Endodermal cell (in vitro differentiated cells): ENCODE data around the gene TALDO1. TPM values are rescaled to one million over a fixed set of nuclear protein-coding genes. Genes with fewer than 3 reads are reported as not detected.
A peak's percentile ranks its signal among the peaks of the same experiment; 100 is the strongest.

Experiments
- DNase-seq: peaks from one replicate; pipeline ENCODE4 v3.0.0-alpha.2; 2017
- H3K27ac ChIP-seq: 2 replicates; pipeline ENCODE4 v1.5.1; 2013; ENCODE audit warnings: mild to moderate bottlenecking, low read depth, low read length, moderate library complexity
- H3K27me3 ChIP-seq: 2 replicates; pipeline ENCODE4 v1.6.1; 2013; ENCODE audit warnings: mild to moderate bottlenecking, low read length, moderate library complexity; ENCODE audit not compliant: insufficient read depth, control insufficient read depth, poor library complexity, severe bottlenecking
- H3K36me3 ChIP-seq: 2 replicates; pipeline ENCODE4 v1.7.0; 2013; ENCODE audit warnings: mild to moderate bottlenecking, low read length, moderate library complexity; ENCODE audit not compliant: control insufficient read depth, insufficient read depth
- H3K4me1 ChIP-seq: one replicate; pipeline ENCODE4 v1.7.0; 2013; ENCODE audit warnings: low read length; ENCODE audit not compliant: control insufficient read depth, insufficient read depth
- H3K4me3 ChIP-seq: 2 replicates; pipeline ENCODE4 v1.5.1; 2013; ENCODE audit warnings: mild to moderate bottlenecking, low read length, moderate library complexity
- H3K9ac ChIP-seq: 2 replicates; pipeline ENCODE4 v1.6.1; 2013; ENCODE audit warnings: mild to moderate bottlenecking, low read length, moderate library complexity; ENCODE audit not compliant: poor library complexity, severe bottlenecking; ENCODE audit errors: extremely low read depth
- H3K9me3 ChIP-seq: 2 replicates; pipeline ENCODE4 v1.6.1; 2013; ENCODE audit warnings: mild to moderate bottlenecking, low read length, moderate library complexity; ENCODE audit not compliant: control insufficient read depth
- H3K27ac Mint-ChIP-seq: 2 replicates; pipeline ENCODE4 v1.8.0; 2020; ENCODE audit warnings: mixed read lengths
- H3K27me3 Mint-ChIP-seq: 2 replicates; pipeline ENCODE4 v1.8.0; 2021; ENCODE audit warnings: mild to moderate bottlenecking, mixed read lengths; ENCODE audit not compliant: insufficient read depth
- H3K36me3 Mint-ChIP-seq: 2 replicates; pipeline ENCODE4 v1.8.0; 2020; ENCODE audit warnings: low read depth, mixed read lengths
- H3K4me1 Mint-ChIP-seq: 2 replicates; pipeline ENCODE4 v1.8.0; 2020; ENCODE audit warnings: mixed read lengths
- H3K4me3 Mint-ChIP-seq: 2 replicates; pipeline ENCODE4 v1.8.0; 2020; ENCODE audit warnings: mild to moderate bottlenecking, moderate library complexity, mixed read lengths
- H3K9me3 Mint-ChIP-seq: 2 replicates; pipeline ENCODE4 v1.8.0; 2020; ENCODE audit warnings: mild to moderate bottlenecking, mixed read lengths
- WGBS, 2 experiments: methylation state at CpG; one replicate each; pipeline versions ENCODE4 v1.1.5 to v1.1.7; 2013; ENCODE audit warnings: missing lambda C conversion rate in 2 of 2, mixed read lengths in 1 of 2; ENCODE audit not compliant: insufficient coverage in 1 of 2, insufficient read length in 1 of 2; 5-methylcytosine and 5-hydroxymethylcytosine counted together
- total RNA-seq, 2 donors: library from RNA; stranded (reverse); fragmentation: NEBNext Ultra II Directional in 1 of 2; extraction: Animal tissue kit (Norgen Biotek cat#: 25700) in 1 of 2; gene quantifications; 2 replicates in 1 of 2; 3 replicates in 1 of 2; pipeline ENCODE4 v1.2.1, GENCODE V29; 2021
- TF ChIP-seq, protein P1 (sequence below): fragments of 200-600 bp; sonication (generic); conservative IDR thresholded peaks from 2 replicates; pipeline ENCODE4 v1.5.0; 2021; ENCODE audit warnings: antibody characterized with exemption, mild to moderate bottlenecking

Gene TALDO1
- total RNA-seq, 2 donors from 2014 or later = 177 to 221 TPM

DNA sequence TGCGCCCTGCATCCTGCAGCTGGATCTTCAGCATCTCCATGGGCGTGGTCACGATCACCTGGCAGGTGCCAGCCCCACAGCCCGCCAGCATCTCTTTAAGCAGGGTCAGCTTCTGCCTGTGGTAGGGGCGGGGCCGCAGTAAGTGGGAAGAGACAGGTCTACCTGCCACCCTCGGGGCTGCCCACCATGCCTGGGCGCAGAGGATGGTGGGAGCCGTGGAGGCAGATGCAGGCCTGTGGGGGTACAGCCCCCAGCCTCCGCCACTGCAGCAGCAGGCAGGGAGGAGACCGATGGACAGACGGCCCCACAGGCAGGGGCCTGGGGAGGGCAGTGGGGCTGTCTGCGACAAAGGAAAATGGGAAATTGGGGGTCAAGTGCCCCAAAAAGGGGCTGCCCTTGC is 45.6 kb downstream of the TALDO1 start:
- H3K4me3 Mint-ChIP-seq = no peak overlapping the region
- H3K27ac ChIP-seq = no peak overlapping the region
- peaks cover 8% of the 10 kb centered on the region for H3K36me3 ChIP-seq
- H3K27me3 ChIP-seq = no peaks in the 10 kb centered on the region
- 89% methylated on average over 13 of the region's 13 CpGs; no CpG with 5 or more reads in 1 of the 2 experiments for WGBS, 2 experiments
- peaks cover 4% of the 10 kb centered on the region for H3K4me1 ChIP-seq
- no peaks in the 10 kb centered on the region for H3K9me3 ChIP-seq
- H3K9me3 Mint-ChIP-seq = no peaks in the 10 kb centered on the region
- H3K4me1 Mint-ChIP-seq = peaks cover 4% of the 10 kb centered on the region
- H3K4me3 ChIP-seq = no peak overlapping the region
- TF ChIP-seq, protein P1, sequence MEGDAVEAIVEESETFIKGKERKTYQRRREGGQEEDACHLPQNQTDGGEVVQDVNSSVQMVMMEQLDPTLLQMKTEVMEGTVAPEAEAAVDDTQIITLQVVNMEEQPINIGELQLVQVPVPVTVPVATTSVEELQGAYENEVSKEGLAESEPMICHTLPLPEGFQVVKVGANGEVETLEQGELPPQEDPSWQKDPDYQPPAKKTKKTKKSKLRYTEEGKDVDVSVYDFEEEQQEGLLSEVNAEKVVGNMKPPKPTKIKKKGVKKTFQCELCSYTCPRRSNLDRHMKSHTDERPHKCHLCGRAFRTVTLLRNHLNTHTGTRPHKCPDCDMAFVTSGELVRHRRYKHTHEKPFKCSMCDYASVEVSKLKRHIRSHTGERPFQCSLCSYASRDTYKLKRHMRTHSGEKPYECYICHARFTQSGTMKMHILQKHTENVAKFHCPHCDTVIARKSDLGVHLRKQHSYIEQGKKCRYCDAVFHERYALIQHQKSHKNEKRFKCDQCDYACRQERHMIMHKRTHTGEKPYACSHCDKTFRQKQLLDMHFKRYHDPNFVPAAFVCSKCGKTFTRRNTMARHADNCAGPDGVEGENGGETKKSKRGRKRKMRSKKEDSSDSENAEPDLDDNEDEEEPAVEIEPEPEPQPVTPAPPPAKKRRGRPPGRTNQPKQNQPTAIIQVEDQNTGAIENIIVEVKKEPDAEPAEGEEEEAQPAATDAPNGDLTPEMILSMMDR = no peak
- H3K36me3 Mint-ChIP-seq = peaks cover 9% of the 10 kb centered on the region
- H3K9ac ChIP-seq = no peak overlapping the region
- no peak for DNase-seq
- no peak overlapping the region for H3K27ac Mint-ChIP-seq
- peaks cover 3% of the 10 kb centered on the region for H3K27me3 Mint-ChIP-seq

GRCh38 chr11:793556-793955 is 46.3 kb downstream of the TALDO1 start:
- no peaks in the 10 kb centered on the region for H3K9me3 Mint-ChIP-seq
- no peak for DNase-seq
- Histone ChIP-seq H3K9me3 (no peaks in the 10 kb centered on the region), H3K27me3 (no peaks in the 10 kb centered on the region), H3K27ac (peak overlapping the region; percentile 24), H3K4me3 (no peak overlapping the region), H3K36me3 (peaks cover 8% of the 10 kb centered on the region), H3K9ac (no peak overlapping the region), H3K4me1 (peaks cover 4% of the 10 kb centered on the region)
- peaks cover 3% of the 10 kb centered on the region for H3K27me3 Mint-ChIP-seq
- no peak overlapping the region for H3K4me3 Mint-ChIP-seq
- TF ChIP-seq, protein P1 = no peak
- peaks cover 4% of the 10 kb centered on the region for H3K4me1 Mint-ChIP-seq
- no peak overlapping the region for H3K27ac Mint-ChIP-seq
- peaks cover 9% of the 10 kb centered on the region for H3K36me3 Mint-ChIP-seq
- 91 to 100% methylated on average over 1 to 7 of the region's 7 CpGs for WGBS, 2 experiments

GRCh38 chr11:794013-794765 is 46.9 kb downstream of the TALDO1 start:
- no peak overlapping the region for H3K9ac ChIP-seq
- H3K27ac ChIP-seq = peak overlapping the region; percentile 24
- peaks cover 4% of the 10 kb centered on the region for H3K4me1 Mint-ChIP-seq
- no peak for DNase-seq
- H3K4me1 ChIP-seq = peaks cover 4% of the 10 kb centered on the region
- peaks cover 8% of the 10 kb centered on the region for H3K36me3 ChIP-seq
- TF ChIP-seq, protein P1 = no peak
- no peaks in the 10 kb centered on the region for H3K9me3 Mint-ChIP-seq
- peaks cover 9% of the 10 kb centered on the region for H3K36me3 Mint-ChIP-seq
- H3K4me3 ChIP-seq = no peak overlapping the region
- WGBS, 2 experiments = 95 to 96% methylated on average over 23 to 29 of the region's 31 CpGs
- no peak overlapping the region for H3K27ac Mint-ChIP-seq
- no peak overlapping the region for H3K4me3 Mint-ChIP-seq
- no peaks in the 10 kb centered on the region for H3K27me3 Mint-ChIP-seq
- H3K9me3 ChIP-seq = no peaks in the 10 kb centered on the region
- no peaks in the 10 kb centered on the region for H3K27me3 ChIP-seq
